ENCODE results near the gene SLC25A52. TPM values are rescaled to one million over a fixed set of nuclear protein-coding genes. Genes with fewer than 3 reads are reported as not detected.

SLC25A52 gene
- total and polyA plus RNA-seq, 9 of the 15 experiments (the other 6 are each of a cell fraction or from before 2014, with no cell fraction given): not detected

DNA sequence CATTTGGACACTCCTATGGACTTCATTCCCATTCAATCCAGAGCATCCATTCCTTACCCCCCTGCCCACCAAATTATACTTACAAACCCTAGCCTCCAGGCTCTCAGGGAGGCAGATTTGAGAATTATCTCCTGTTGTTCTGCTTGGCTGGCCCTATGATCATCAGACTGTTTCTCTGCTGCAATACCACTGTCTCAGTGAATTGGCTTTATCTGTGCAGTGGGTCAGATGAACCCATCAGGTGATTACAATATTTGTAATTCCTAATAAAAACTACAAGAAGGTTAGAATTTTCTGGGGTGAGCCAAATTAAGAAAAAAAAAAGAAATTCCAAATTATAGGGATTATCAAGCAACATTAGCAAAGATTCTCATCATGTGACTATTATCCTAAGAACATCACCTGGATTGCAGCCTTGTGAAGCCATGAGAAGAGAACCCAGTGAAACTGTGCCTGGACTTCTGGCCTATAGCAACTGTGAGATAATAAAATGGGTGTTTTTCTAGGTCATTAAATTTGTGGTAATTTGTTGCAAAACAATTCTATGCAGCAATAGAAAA is 17.8 kb upstream of the SLC25A52 start:
- no peak overlapping the region for H3K4me2 ChIP-seq (ENCODE audit: insufficient read depth, low read length)
- H3K9ac ChIP-seq (ENCODE audit: insufficient read depth in 1 of 2, low read depth in 2 of 2, low read length in 2 of 2): no peak overlapping the region
- FAIRE-seq (no peak), ATAC-seq (no peak), DNase-seq (ENCODE audit: extremely low read depth in 1 of 4, low spot score in 3 of 4) (no peak)
- POLR2A ChIA-PET: no interaction called here
- H3K4me1 ChIP-seq (replicated peaks in 1 of 2; ENCODE audit: control insufficient read depth in 2 of 2, insufficient read depth in 2 of 2, low read length in 2 of 2): no peaks in the 10 kb centered on the region
- 0 out of 2 replicates have a peak, but pooled peaks have one; percentile 51 for TF ChIP-seq TRIM28 (IDR thresholded peaks at IDR 0.05)
- TF ChIP-seq BHLHE40 (IDR thresholded peaks at IDR 0.05; ENCODE audit: low read length): no peak
- TF ChIP-seq, protein P1, sequence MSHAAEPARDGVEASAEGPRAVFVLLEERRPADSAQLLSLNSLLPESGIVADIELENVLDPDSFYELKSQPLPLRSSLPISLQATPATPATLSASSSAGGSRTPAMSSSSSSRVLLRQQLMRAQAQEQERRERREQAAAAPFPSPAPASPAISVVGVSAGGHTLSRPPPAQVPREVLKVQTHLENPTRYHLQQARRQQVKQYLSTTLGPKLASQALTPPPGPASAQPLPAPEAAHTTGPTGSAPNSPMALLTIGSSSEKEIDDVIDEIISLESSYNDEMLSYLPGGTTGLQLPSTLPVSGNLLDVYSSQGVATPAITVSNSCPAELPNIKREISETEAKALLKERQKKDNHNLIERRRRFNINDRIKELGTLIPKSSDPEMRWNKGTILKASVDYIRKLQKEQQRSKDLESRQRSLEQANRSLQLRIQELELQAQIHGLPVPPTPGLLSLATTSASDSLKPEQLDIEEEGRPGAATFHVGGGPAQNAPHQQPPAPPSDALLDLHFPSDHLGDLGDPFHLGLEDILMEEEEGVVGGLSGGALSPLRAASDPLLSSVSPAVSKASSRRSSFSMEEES (CRISPR knock-in tag; IDR thresholded peaks at IDR 0.05): peak; percentile 6; the same call in 1 of the 2 replicates
- no peak for TF ChIP-seq ZNF253 (CRISPR knock-in tag; conservative IDR thresholded peaks at IDR 0.05)
- peak; percentile 87 for TF ChIP-seq CBX5 (IDR thresholded peaks at IDR 0.05; ENCODE audit: borderline replicate concordance, low read depth)
- peak; percentile 19 for TF ChIP-seq ZNF280A (IDR thresholded peaks at IDR 0.05; ENCODE audit: low read depth, partially characterized antibody)
- TF ChIP-seq CBX1 (IDR thresholded peaks at IDR 0.05; ENCODE audit: low read depth): peak; percentile 61; the same call in 1 of the 2 replicates
- TF ChIP-seq, protein P2, sequence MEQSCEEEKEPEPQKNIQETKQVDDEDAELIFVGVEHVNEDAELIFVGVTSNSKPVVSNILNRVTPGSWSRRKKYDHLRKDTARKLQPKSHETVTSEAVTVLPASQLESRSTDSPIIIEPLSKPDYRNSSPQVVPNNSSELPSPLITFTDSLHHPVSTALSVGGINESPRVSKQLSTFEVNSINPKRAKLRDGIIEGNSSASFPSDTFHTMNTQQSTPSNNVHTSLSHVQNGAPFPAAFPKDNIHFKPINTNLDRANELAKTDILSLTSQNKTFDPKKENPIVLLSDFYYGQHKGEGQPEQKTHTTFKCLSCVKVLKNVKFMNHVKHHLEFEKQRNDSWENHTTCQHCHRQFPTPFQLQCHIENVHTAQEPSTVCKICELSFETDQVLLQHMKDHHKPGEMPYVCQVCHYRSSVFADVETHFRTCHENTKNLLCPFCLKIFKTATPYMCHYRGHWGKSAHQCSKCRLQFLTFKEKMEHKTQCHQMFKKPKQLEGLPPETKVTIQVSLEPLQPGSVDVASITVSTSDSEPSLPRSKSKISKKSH (CRISPR knock-in tag; IDR thresholded peaks at IDR 0.05): peak; percentile 67; the same call in 1 of the 2 replicates
- peak in 1 of 2 experiments; percentile 66; a peak in 2 of 3 replicates for TF ChIP-seq CBX3 (IDR thresholded peaks at IDR 0.05; ENCODE audit: borderline replicate concordance in 1 of 2, low read length in 2 of 2)
- in situ Hi-C loops (cut with MboI) (no loop called here), intact Hi-C loops (cut with micrococcal nuclease) (no loop called here)
- no peaks in the 10 kb centered on the region for H3K9me1 ChIP-seq (ENCODE audit: control insufficient read depth, insufficient read depth, low read length)
- no peak overlapping the region for H3K27ac ChIP-seq (ENCODE audit: extremely low read depth, low read depth, low read length)
- no peak overlapping the region for H3K4me3 ChIP-seq
- H3K9me3 ChIP-seq (replicated peaks; ENCODE audit: control insufficient read depth, insufficient read depth, low read depth, low read length): no peaks in the 10 kb centered on the region
- H2AFZ ChIP-seq (ENCODE audit: low read depth, low read length): no peak overlapping the region
- peaks cover 5 to 12% of the 10 kb centered on the region in 2 experiments for H3K27me3 ChIP-seq (ENCODE audit: control insufficient read depth in 2 of 2, insufficient read depth in 2 of 2, low read length in 2 of 2)
- no peaks in the 10 kb centered on the region for H4K20me1 ChIP-seq (replicated peaks; ENCODE audit: control insufficient read depth, insufficient read depth, low read length)
- no TSS peak for BruUV-seq (replicated peaks)
- no peaks in the 10 kb centered on the region for H3K79me2 ChIP-seq (ENCODE audit: control insufficient read depth, insufficient read depth, low read length)
- H3K36me3 ChIP-seq (ENCODE audit: control insufficient read depth, insufficient read depth, low read length): no peaks in the 10 kb centered on the region
- CTCF ChIA-PET (ENCODE audit: low intra/inter-chr PET ratio): interaction anchor here (0.7 kb wide), 1 partner anchor 1120 kb away, joined by 4 read pairs; no protein-coding TSS in a partner anchor

Data from K562 (cell line).